ENCODE measurements around the gene PKD2.

The PKD2 gene

GRCh38 chr4:88002786-88003185 is 4.6 kb upstream of the PKD2 start:
- H3K36me3 ChIP-seq (replicated peaks), result no peaks in the 10 kb centered on the region
- in situ Hi-C loops (cut with HindIII; ENCODE audit: low pct_ligation_motif_present, low sequenced_read_pairs), result no loop called here
- H3K4me3 ChIP-seq (ENCODE audit: low read depth, low read length), result no peak overlapping the region
- TF ChIP-seq CTCF (IDR thresholded peaks at IDR 0.05; ENCODE audit: low read depth, low read length, missing control alignments), result no peak
- DNase-seq, result no peak
- H3K27me3 ChIP-seq (replicated peaks), result no peaks in the 10 kb centered on the region
- H3K27ac ChIP-seq, result no peak overlapping the region

GRCh38 chr4:88003261-88003660 is 4.2 kb upstream of the PKD2 start:
- Histone ChIP-seq H3K4me3 (ENCODE audit: low read depth, low read length) (no peak overlapping the region), H3K27ac (no peak overlapping the region), H3K36me3 (replicated peaks) (no peaks in the 10 kb centered on the region), H3K27me3 (replicated peaks) (no peaks in the 10 kb centered on the region)
- TF ChIP-seq CTCF (IDR thresholded peaks at IDR 0.05; ENCODE audit: low read depth, low read length, missing control alignments), result no peak
- no peak for DNase-seq
- in situ Hi-C loops (cut with HindIII; ENCODE audit: low pct_ligation_motif_present, low sequenced_read_pairs), result no loop called here

- in situ Hi-C loops (cut with HindIII; ENCODE audit: low pct_ligation_motif_present, low sequenced_read_pairs), result no loop called here
- no peak overlapping the region for H3K27ac ChIP-seq
Measured at GRCh38 chr4:88005076-88005475, 2.4 kb upstream of the PKD2 start.

GRCh38 chr4:88005946-88006345 is 1.5 kb upstream of the PKD2 start:
- TF ChIP-seq CTCF (IDR thresholded peaks at IDR 0.05; ENCODE audit: low read depth, low read length, missing control alignments), result no peak
- Histone ChIP-seq H3K4me3 (ENCODE audit: low read depth, low read length) (no peak overlapping the region), H3K27ac (no peak overlapping the region)

More at GRCh38 chr4:88005076-88005475, 2.4 kb upstream of the PKD2 start:
- Histone ChIP-seq H3K36me3 (replicated peaks) (no peaks in the 10 kb centered on the region), H3K27me3 (replicated peaks) (no peaks in the 10 kb centered on the region), H3K4me3 (ENCODE audit: low read depth, low read length) (no peak overlapping the region)
- peak; percentile 11 for DNase-seq
- no peak for TF ChIP-seq CTCF (IDR thresholded peaks at IDR 0.05; ENCODE audit: low read depth, low read length, missing control alignments)

GRCh38 chr4:88006956-88007303 is 505 bp upstream of the PKD2 start:
- no peak for TF ChIP-seq CTCF (IDR thresholded peaks at IDR 0.05; ENCODE audit: low read depth, low read length, missing control alignments)
- Histone ChIP-seq H3K4me3 (ENCODE audit: low read depth, low read length) (peak overlapping the region; percentile 74), H3K27me3 (replicated peaks) (no peaks in the 10 kb centered on the region), H3K36me3 (replicated peaks) (no peaks in the 10 kb centered on the region), H3K27ac (no peak overlapping the region)
- DNase-seq, result no peak
- in situ Hi-C loops (cut with HindIII; ENCODE audit: low pct_ligation_motif_present, low sequenced_read_pairs), result no loop called here

More at GRCh38 chr4:88005946-88006345, 1.5 kb upstream of the PKD2 start:
- no peaks in the 10 kb centered on the region for H3K27me3 ChIP-seq (replicated peaks)
- no peaks in the 10 kb centered on the region for H3K36me3 ChIP-seq (replicated peaks)
- no peak for DNase-seq
- in situ Hi-C loops (cut with HindIII; ENCODE audit: low pct_ligation_motif_present, low sequenced_read_pairs), result no loop called here

- peak overlapping the region; percentile 74 for H3K4me3 ChIP-seq (ENCODE audit: low read depth, low read length)
- H3K27me3 ChIP-seq (replicated peaks), result no peaks in the 10 kb centered on the region
- in situ Hi-C loops (cut with HindIII; ENCODE audit: low pct_ligation_motif_present, low sequenced_read_pairs), result no loop called here
- H3K27ac ChIP-seq, result peak overlapping the region; percentile 56
- DNase-seq, result peak; percentile 18
- no peaks in the 10 kb centered on the region for H3K36me3 ChIP-seq (replicated peaks)
- TF ChIP-seq CTCF (IDR thresholded peaks at IDR 0.05; ENCODE audit: low read depth, low read length, missing control alignments), result no peak
Measured at GRCh38 chr4:88008122-88008742, 797 bp downstream of the PKD2 start.
